ENCODE results near the gene FAM117B.

DNA sequence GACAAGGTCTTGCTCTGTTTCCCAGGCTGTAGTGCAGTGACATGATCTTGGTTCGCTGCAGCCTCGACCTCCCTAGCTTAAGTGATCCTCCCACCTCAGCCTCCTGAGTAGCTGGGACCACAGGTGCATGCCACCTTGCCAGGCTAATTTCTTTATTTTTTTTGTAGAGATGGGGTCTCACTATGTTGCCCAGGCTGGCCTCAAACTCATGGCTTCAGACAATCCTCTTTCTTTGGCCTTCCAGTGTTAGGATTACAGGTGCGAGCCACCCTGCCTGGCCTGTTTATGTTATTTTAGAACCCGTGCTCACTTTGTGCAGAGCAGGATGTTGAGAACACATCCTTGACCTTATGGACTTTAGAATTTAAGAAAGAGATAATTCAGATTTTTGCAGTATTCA lies 17.4 kb downstream of the FAM117B start:
- TF ChIP-seq CTCF (conservative IDR thresholded peaks at IDR 0.05) (no peak), ZFX (IDR thresholded peaks at IDR 0.05) (no peak)

All from C4-2B (cell line).